ENCODE measurements around the gene DLL1. TPM values are rescaled to one million over a fixed set of nuclear protein-coding genes. Genes with fewer than 3 reads are reported as not detected.

Gene DLL1
- polyA plus RNA-seq, 1 experiment, result 0.06 TPM

DNA sequence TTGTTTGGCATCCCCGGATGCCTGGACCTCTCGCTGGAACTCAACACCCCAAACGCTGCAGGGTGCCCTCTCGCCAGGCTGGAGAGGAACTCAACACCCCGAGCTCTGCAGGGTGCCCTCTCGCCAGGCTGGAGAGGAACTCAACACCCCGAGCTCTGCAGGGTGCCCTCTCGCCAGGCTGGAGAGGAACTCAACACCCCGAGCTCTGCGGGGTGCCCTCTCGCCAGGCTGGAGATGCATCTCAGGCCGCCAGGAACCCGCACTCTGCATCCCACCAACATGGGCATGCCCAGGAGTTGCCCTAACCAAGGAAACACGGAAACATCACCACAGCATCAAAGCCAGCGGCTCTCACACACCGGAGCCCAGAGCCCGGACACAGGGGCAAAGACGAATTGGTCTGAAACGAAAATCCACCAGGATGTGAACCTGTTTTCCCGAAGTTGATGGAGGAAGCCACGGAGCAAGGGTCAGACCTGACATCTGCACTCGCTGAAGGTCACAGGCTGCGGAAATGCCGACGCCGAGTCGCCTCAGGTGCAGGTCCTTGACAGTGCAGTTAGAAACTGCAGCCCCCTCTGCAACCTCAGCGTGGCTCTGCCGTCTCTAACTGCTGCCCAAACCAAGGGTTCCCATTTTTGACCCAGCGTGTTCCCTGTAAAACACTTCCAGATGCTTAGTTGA, 37.5 kb downstream of the DLL1 start:
- Histone ChIP-seq H3K27me3 (ENCODE audit: control insufficient read depth, insufficient read depth, low read length) (peaks cover 2% of the 10 kb centered on the region), H3K4me3 (ENCODE audit: low read depth, low read length) (no peak overlapping the region), H3K27ac (ENCODE audit: low read depth, low read length) (no peak overlapping the region), H3K9me3 (ENCODE audit: control insufficient read depth, insufficient read depth, low read length) (no peaks in the 10 kb centered on the region; the same call in 1 of the 2 replicates)
- ChIA-PET POLR2A (no interaction called here), CTCF (no interaction called here)
- DNase-seq (ENCODE audit: low read depth, low spot score), result no peak
- TF ChIP-seq CTCF (IDR thresholded peaks at IDR 0.05; ENCODE audit: low read depth, low read length), result no peak

GRCh38 chr6:170251776-170252571, 38.9 kb downstream of the DLL1 start:
- Histone ChIP-seq H3K27ac (ENCODE audit: low read depth, low read length) (no peak overlapping the region), H3K9me3 (ENCODE audit: control insufficient read depth, insufficient read depth, low read length) (no peaks in the 10 kb centered on the region; the same call in 1 of the 2 replicates), H3K27me3 (ENCODE audit: control insufficient read depth, insufficient read depth, low read length) (peaks cover 12% of the 10 kb centered on the region), H3K4me3 (ENCODE audit: low read depth, low read length) (no peak overlapping the region)
- ChIA-PET POLR2A (no interaction called here), CTCF (no interaction called here)
- TF ChIP-seq CTCF (IDR thresholded peaks at IDR 0.05; ENCODE audit: low read depth, low read length), result no peak
- no peak for DNase-seq (ENCODE audit: low read depth, low spot score)

GRCh38 chr6:170250981-170251775, 39.7 kb downstream of the DLL1 start:
- Histone ChIP-seq H3K27me3 (ENCODE audit: control insufficient read depth, insufficient read depth, low read length) (peaks cover 12% of the 10 kb centered on the region), H3K4me3 (ENCODE audit: low read depth, low read length) (no peak overlapping the region), H3K27ac (ENCODE audit: low read depth, low read length) (no peak overlapping the region), H3K9me3 (ENCODE audit: control insufficient read depth, insufficient read depth, low read length) (no peaks in the 10 kb centered on the region; the same call in 1 of the 2 replicates)
- no peak for TF ChIP-seq CTCF (IDR thresholded peaks at IDR 0.05; ENCODE audit: low read depth, low read length)
- POLR2A ChIA-PET, result no interaction called here
- CTCF ChIA-PET, result no interaction called here
- DNase-seq (ENCODE audit: low read depth, low spot score), result no peak

DNA sequence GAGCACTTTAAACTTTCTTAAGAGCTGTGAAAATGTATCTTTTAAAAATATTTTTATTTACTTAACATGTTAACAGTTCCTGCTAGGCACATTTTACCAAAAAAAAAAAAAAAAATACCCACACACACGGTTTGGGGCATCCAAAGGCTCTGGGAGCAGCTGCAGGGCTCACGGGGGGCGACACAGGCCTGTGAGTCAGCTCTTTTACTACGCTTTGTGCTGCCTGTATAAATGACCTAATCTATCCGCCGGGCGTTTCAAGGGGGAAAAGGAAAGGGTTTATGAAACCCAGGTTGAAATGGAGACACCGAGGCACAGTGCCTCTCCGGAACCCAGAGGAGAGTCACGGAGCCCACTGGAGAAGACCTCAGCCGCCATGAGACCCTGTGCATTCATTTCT, 40.4 kb downstream of the DLL1 start:
- Histone ChIP-seq H3K27ac (ENCODE audit: low read depth, low read length) (no peak overlapping the region), H3K9me3 (ENCODE audit: control insufficient read depth, insufficient read depth, low read length) (no peaks in the 10 kb centered on the region; the same call in 1 of the 2 replicates), H3K4me3 (ENCODE audit: low read depth, low read length) (no peak overlapping the region), H3K27me3 (ENCODE audit: control insufficient read depth, insufficient read depth, low read length) (peaks cover 12% of the 10 kb centered on the region)
- ChIA-PET CTCF (interaction anchor here (0.6 kb wide), 1 partner anchor 547 kb away, joined by 5 read pairs; no protein-coding TSS in a partner anchor), POLR2A (no interaction called here)
- no peak for DNase-seq (ENCODE audit: low read depth, low spot score)
- TF ChIP-seq CTCF (IDR thresholded peaks at IDR 0.05; ENCODE audit: low read depth, low read length), result no peak
